HS-27A (cell line): ENCODE data around the gene GATA3.

Source experiments
- DNase-seq: peaks from one replicate; pipeline ENCODE4 v3.0.0-alpha.2; 2012; ENCODE audit warnings: low read depth, missing footprints

The GATA3 gene

GRCh38 chr10:8037941-8038894, 16.3 kb upstream of the GATA3 start:
- no peak for DNase-seq

- no peak for DNase-seq
Measured at GRCh38 chr10:8039321-8039881, 15.1 kb upstream of the GATA3 start.

- no peak for DNase-seq
Measured at GRCh38 chr10:8040651-8041050, 13.8 kb upstream of the GATA3 start.

- DNase-seq = no peak
Measured at GRCh38 chr10:8041284-8041991, 13.1 kb upstream of the GATA3 start.

- no peak for DNase-seq
Measured at GRCh38 chr10:8041992-8042720, 12.3 kb upstream of the GATA3 start.

GRCh38 chr10:8042721-8043568, 11.5 kb upstream of the GATA3 start:
- DNase-seq = no peak

- DNase-seq = no peak
Measured at GRCh38 chr10:8043569-8044306, 10.8 kb upstream of the GATA3 start.

GRCh38 chr10:8044331-8044907, 10.1 kb upstream of the GATA3 start:
- no peak for DNase-seq

- no peak for DNase-seq
Measured at GRCh38 chr10:8044908-8045725, 9.4 kb upstream of the GATA3 start.

GRCh38 chr10:8045726-8046494, 8.6 kb upstream of the GATA3 start:
- no peak for DNase-seq

GRCh38 chr10:8047452-8048280, 6.8 kb upstream of the GATA3 start:
- no peak for DNase-seq

- DNase-seq = no peak
Measured at GRCh38 chr10:8048281-8049008, 6.0 kb upstream of the GATA3 start.

GRCh38 chr10:8049045-8049864, 5.2 kb upstream of the GATA3 start:
- DNase-seq = no peak

GRCh38 chr10:8049865-8050555, 4.5 kb upstream of the GATA3 start:
- DNase-seq = no peak

GRCh38 chr10:8050556-8051108, 3.9 kb upstream of the GATA3 start:
- no peak for DNase-seq
